Activated T-helper 17 cell treated with anti-CD3 and anti-CD28 coated beads, Interleukin-2, amount 50 U/mL, for 72 hours (primary cell): ENCODE results near the gene MANSC4. TPM values are rescaled to one million over a fixed set of nuclear protein-coding genes. Genes with fewer than 3 reads are reported as not detected.
A peak's percentile ranks its signal among the peaks of the same experiment; 100 is the strongest.

Experiments
- ATAC-seq: fragments of 150-1000 bp; cut with Tn5 transposase; replicated peaks from 2 replicates; pipeline ENCODE4 v1.10.0; 2021; ENCODE audit warnings: mild to moderate bottlenecking, moderate library complexity
- H3K27ac Mint-ChIP-seq: one replicate; pipeline ENCODE4 v1.8.0; 2022; ENCODE audit warnings: mixed read lengths
- H3K27me3 Mint-ChIP-seq: one replicate; pipeline ENCODE4 v1.8.0; 2022; ENCODE audit warnings: mixed read lengths
- H3K36me3 Mint-ChIP-seq: one replicate; pipeline ENCODE4 v1.8.0; 2022; ENCODE audit warnings: low read depth, mild to moderate bottlenecking, mixed read lengths
- H3K4me1 Mint-ChIP-seq: one replicate; pipeline ENCODE4 v1.8.0; 2022; ENCODE audit warnings: mixed read lengths
- H3K4me3 Mint-ChIP-seq: one replicate; pipeline ENCODE4 v1.8.0; 2022; ENCODE audit warnings: mild to moderate bottlenecking, mixed read lengths
- H3K9me3 Mint-ChIP-seq: one replicate; pipeline ENCODE4 v1.8.0; 2022; ENCODE audit warnings: mixed read lengths
- total RNA-seq, 2 donors: library from RNA; stranded (reverse); gene quantifications; one replicate each; pipeline ENCODE4 v1.2.3, GENCODE V29; 2022

MANSC4 gene
- total RNA-seq, 2 donors from 2014 or later: not detected

- H3K27me3 Mint-ChIP-seq: peaks cover 6% of the 10 kb centered on the region
- H3K9me3 Mint-ChIP-seq: no peaks in the 10 kb centered on the region
- no peak for ATAC-seq
- H3K27ac Mint-ChIP-seq: no peak overlapping the region
- H3K36me3 Mint-ChIP-seq: no peaks in the 10 kb centered on the region
- peaks cover 13% of the 10 kb centered on the region for H3K4me1 Mint-ChIP-seq
- H3K4me3 Mint-ChIP-seq: no peak overlapping the region
Measured at GRCh38 chr12:27810756-27811155, 30.7 kb upstream of the MANSC4 start.

DNA sequence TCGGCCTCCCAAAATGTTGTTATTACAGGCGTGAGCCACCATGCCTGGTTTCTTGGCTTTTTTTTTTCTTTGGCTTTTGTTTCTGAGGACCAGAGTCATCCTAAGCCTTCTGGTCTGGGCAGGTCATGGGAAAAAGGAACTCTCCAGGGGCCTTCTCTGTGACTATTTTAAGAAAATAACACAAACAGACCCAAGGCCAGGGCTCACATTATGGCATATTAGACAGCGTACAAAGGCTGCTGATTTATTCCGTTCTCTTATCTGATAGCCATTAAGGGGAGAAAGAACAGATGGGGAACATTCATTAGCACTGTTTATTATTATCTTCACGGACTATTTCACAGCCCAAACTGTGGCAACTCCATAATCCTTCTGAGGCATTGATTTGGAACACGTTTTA lies 28.8 kb upstream of the MANSC4 start:
- Mint-ChIP-seq H3K36me3 (no peaks in the 10 kb centered on the region), H3K4me3 (no peak overlapping the region), H3K27me3 (peaks cover 6% of the 10 kb centered on the region)

GRCh38 chr12:27807063-27807703 lies 27.1 kb upstream of the MANSC4 start:
- ATAC-seq: peak; percentile 54
- H3K4me3 Mint-ChIP-seq: peak overlapping the region; percentile 59
- peaks cover 6% of the 10 kb centered on the region for H3K27me3 Mint-ChIP-seq
- H3K36me3 Mint-ChIP-seq: no peaks in the 10 kb centered on the region
- peaks cover 23% of the 10 kb centered on the region for H3K4me1 Mint-ChIP-seq
- H3K9me3 Mint-ChIP-seq: no peaks in the 10 kb centered on the region
- peak overlapping the region; percentile 77 for H3K27ac Mint-ChIP-seq

More for the DNA sequence above, 28.8 kb upstream of the MANSC4 start:
- no peaks in the 10 kb centered on the region for H3K9me3 Mint-ChIP-seq
- ATAC-seq: no peak
- H3K27ac Mint-ChIP-seq: no peak overlapping the region
- H3K4me1 Mint-ChIP-seq: peaks cover 14% of the 10 kb centered on the region

DNA sequence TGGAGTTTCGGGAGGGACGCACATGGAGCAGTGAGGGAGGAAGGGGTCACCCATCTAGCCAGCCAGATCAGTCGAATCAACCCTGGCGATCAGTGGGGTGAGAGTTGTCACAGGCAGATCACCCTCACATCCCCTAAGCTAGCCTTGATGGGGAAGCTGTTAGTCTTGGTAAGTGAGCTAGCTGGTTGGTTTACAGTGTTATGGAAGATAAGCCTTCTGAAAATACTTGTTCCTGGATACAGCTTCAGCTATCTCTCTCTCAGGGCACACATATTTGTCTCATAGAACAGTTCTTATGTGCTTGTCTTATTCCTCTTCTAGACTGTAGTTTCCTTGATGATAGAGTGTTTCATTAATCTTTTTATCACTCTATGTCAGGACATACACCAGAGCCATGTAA lies 26.2 kb upstream of the MANSC4 start:
- H3K36me3 Mint-ChIP-seq: peaks cover under 1% of the 10 kb centered on the region

GRCh38 chr12:27805238-27805637 lies 25.2 kb upstream of the MANSC4 start:
- peaks cover 7% of the 10 kb centered on the region for H3K36me3 Mint-ChIP-seq
- H3K4me3 Mint-ChIP-seq: no peak overlapping the region
- no peak overlapping the region for H3K27ac Mint-ChIP-seq
- no peaks in the 10 kb centered on the region for H3K9me3 Mint-ChIP-seq
- no peak for ATAC-seq
- H3K4me1 Mint-ChIP-seq: peaks cover 36% of the 10 kb centered on the region
- peaks cover 6% of the 10 kb centered on the region for H3K27me3 Mint-ChIP-seq

More for the DNA sequence above, 26.2 kb upstream of the MANSC4 start:
- Mint-ChIP-seq H3K27ac (peak overlapping the region; percentile 77), H3K27me3 (peaks cover 6% of the 10 kb centered on the region), H3K9me3 (no peaks in the 10 kb centered on the region), H3K4me3 (peak overlapping the region; percentile 59), H3K4me1 (peaks cover 25% of the 10 kb centered on the region)
- ATAC-seq: no peak

- peak overlapping the region; percentile 63 for H3K27ac Mint-ChIP-seq
- peaks cover 37% of the 10 kb centered on the region for H3K4me1 Mint-ChIP-seq
- H3K36me3 Mint-ChIP-seq: peaks cover 24% of the 10 kb centered on the region
- H3K4me3 Mint-ChIP-seq: peak overlapping the region; percentile 20
- H3K27me3 Mint-ChIP-seq: peaks cover 6% of the 10 kb centered on the region
- no peak for ATAC-seq
- no peaks in the 10 kb centered on the region for H3K9me3 Mint-ChIP-seq
Measured at GRCh38 chr12:27802936-27803335, 22.9 kb upstream of the MANSC4 start.

DNA sequence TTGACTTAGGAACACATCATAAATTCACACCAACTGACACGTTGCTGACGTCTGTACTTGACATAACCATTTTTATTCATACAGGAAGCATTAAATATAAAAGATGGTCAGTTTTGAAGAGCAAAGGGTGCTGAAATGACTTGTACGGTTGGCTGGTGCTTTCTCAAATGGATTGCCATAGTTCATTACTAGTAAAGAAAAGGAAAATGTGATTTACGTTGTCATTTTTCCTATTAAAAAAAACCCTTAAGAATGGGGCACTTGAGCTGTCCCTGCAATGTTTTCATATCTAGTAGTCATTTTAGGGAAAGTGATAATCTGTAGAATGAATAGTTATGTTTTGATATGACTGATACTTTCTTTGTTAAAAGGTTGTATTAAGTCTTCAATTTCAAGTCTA lies 22.5 kb upstream of the MANSC4 start:
- peak; percentile 72 for ATAC-seq
- Mint-ChIP-seq H3K4me3 (peak overlapping the region; percentile 20), H3K9me3 (no peaks in the 10 kb centered on the region), H3K36me3 (peaks cover 29% of the 10 kb centered on the region), H3K4me1 (peaks cover 37% of the 10 kb centered on the region), H3K27me3 (peaks cover 6% of the 10 kb centered on the region), H3K27ac (peak overlapping the region; percentile 63)

DNA sequence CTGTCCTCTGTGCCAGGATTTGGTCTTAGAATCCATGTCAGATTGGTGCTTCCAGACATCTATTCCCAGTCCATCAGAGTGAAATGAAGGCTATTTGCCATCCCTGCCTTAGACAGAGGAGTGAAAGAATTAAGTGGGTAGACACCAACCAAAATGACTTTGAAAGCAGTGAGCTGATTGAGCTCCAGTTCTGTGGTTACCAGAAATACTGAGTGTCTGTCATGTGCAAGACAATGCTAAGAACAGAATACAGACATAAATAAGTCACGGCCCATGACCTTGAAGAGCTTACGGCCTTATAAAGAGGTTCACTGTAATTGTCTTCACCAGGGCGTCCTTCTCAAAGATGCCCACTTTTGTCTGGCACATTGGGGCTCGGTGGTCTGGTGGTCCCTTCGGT lies 21.6 kb upstream of the MANSC4 start:
- no peaks in the 10 kb centered on the region for H3K9me3 Mint-ChIP-seq

DNA sequence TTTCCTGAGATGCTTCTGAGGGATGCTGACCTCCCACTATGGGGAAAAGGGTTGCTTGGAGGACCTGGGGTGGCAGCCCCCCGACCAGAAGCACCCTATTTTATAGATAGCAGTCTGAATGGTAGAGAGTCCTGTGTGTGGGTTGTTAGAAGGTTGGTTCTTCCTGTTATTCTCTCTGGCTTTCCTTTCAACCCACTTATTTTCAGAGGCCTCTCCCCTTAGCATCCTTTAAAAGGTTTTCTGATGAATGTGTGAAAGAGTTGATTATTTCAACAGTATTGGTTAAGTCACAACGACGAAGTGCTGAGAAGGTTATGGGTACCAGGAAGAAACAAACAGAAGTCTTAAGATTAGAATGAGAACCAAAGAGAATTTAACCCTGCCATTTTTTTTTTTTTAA lies 20.8 kb upstream of the MANSC4 start:
- Mint-ChIP-seq H3K4me1 (peaks cover 25% of the 10 kb centered on the region), H3K9me3 (no peaks in the 10 kb centered on the region), H3K4me3 (peak overlapping the region; percentile 31), H3K36me3 (peaks cover 45% of the 10 kb centered on the region), H3K27me3 (peaks cover under 1% of the 10 kb centered on the region), H3K27ac (peak overlapping the region; percentile 63)
- peak; percentile 38 for ATAC-seq

More for the DNA sequence above, 21.6 kb upstream of the MANSC4 start:
- H3K27ac Mint-ChIP-seq: peak overlapping the region; percentile 63
- H3K36me3 Mint-ChIP-seq: peaks cover 37% of the 10 kb centered on the region
- peaks cover 6% of the 10 kb centered on the region for H3K27me3 Mint-ChIP-seq
- peak; percentile 20 for ATAC-seq
- peaks cover 31% of the 10 kb centered on the region for H3K4me1 Mint-ChIP-seq
- H3K4me3 Mint-ChIP-seq: peak overlapping the region; percentile 31

DNA sequence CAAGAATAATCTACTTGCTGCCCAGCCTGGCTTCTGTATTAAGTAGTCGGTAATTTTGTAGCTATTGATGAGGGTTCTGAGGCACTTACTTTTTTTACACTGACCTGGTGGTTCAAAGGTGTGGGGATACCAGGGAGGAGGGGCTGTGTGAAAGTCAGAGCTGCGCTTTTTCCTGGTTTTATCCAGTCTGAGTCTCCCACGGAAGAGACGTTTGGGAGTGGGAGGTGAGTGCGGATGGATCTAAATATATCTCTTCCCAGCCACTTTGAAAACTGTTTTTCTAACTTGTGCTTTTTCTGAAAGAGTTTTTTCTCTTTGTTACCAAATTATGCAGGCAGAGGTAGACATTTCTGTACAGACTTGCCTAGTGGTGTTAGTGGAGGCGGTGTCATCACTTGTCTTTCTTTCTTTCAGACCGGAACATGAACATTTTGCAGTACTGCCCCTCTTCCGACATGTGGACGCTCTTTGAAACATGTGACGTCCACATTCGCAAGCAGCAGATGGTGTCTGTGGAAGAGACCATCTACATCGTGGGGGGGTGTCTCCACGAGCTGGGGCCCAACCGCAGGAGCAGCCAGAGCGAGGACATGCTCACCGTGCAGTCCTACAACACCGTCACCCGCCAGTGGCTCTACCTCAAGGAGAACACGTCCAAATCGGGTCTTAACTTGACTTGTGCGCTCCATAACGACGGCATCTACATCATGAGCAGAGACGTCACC lies 17.4 kb upstream of the MANSC4 start:
- Mint-ChIP-seq H3K4me1 (peaks cover 23% of the 10 kb centered on the region), H3K36me3 (peaks cover 77% of the 10 kb centered on the region), H3K4me3 (no peak overlapping the region), H3K27ac (no peak overlapping the region), H3K27me3 (no peaks in the 10 kb centered on the region), H3K9me3 (no peaks in the 10 kb centered on the region)
- no peak for ATAC-seq

DNA sequence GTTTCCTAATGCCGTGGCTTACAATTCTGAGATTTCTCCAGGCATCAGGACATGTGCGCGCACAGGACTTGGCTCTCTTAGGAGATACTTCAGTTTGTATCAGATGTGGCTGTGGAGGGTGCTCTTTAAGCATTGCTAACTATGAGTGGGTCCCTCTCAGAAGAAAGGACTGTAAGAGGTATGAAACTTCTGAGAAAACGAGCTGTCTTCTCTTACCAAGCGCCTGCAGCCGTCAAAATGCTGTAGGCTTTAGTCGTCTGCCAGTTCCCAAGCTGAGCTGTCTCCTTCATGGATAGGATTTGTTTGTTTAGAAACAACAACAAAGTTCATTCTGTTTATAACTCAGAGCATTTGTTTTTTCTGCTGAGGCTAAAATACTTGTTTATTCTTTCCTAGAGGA lies 16.1 kb upstream of the MANSC4 start:
- H3K36me3 Mint-ChIP-seq: peaks cover 89% of the 10 kb centered on the region
- peaks cover 16% of the 10 kb centered on the region for H3K4me1 Mint-ChIP-seq
- H3K27me3 Mint-ChIP-seq: no peaks in the 10 kb centered on the region
- no peak overlapping the region for H3K4me3 Mint-ChIP-seq
- peak; percentile 34 for ATAC-seq
- H3K27ac Mint-ChIP-seq: no peak overlapping the region
- no peaks in the 10 kb centered on the region for H3K9me3 Mint-ChIP-seq

DNA sequence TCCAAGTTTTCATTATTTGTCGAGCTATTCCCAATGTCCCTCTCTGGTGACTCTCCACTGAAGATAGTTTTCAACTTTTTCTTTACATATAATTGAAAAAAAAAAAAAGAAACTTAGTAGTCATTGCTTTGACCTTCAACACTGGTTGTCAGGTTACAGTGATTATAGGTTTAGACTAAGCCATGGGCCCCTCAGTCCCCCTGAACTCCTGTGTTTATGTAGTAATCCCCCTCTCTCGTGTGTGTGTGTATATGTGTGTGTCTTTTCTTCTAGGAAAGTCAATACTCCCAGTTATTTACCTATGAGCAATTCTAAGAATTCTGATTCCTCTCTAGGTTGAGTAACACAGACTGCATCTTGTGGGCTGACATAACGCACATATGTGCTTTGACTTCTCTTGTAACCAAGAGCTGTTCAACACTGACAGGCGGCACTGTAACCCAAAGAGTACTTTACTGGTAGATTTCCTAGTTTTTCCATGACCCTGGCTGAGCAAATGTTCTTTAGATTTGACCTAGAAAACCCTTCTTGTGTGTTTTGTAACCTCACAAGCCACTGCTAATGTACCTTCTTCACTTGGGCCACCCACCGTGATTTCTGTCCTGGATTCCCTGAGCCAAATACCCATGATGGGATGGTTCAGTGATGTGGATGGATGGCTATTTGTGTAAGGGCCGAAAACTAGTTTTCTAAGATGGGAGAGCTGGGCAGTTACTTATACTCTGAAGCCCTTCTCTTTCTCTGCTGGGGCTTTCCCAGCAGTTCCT lies 15.0 kb upstream of the MANSC4 start:
- peak; percentile 92 for ATAC-seq
- no peaks in the 10 kb centered on the region for H3K27me3 Mint-ChIP-seq
- H3K36me3 Mint-ChIP-seq: peaks cover 85% of the 10 kb centered on the region
- H3K4me1 Mint-ChIP-seq: peaks cover 6% of the 10 kb centered on the region
- H3K4me3 Mint-ChIP-seq: peak overlapping the region; percentile 1
- peak overlapping the region; percentile 24 for H3K27ac Mint-ChIP-seq
- no peaks in the 10 kb centered on the region for H3K9me3 Mint-ChIP-seq

DNA sequence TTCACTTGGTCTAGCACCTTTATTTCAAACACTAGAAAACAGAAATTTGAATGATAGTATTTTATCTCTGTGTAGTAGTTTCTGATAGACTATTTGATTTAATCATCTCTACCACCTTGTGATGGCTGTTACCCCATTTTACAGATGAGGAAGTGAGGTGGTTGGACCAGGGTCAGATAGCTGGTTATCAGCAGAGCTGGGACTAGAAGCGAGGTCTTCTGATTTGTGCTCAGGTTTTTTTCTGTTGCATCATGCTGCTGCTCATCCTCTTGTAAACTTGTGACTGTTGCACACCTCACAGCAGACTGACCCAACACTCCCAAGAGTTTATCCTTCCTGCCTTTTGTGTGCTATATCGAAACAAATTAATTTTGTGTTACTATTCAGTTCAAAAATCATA lies 10.1 kb upstream of the MANSC4 start:
- ATAC-seq: no peak
- Mint-ChIP-seq H3K9me3 (no peaks in the 10 kb centered on the region), H3K4me1 (peaks cover 17% of the 10 kb centered on the region)

DNA sequence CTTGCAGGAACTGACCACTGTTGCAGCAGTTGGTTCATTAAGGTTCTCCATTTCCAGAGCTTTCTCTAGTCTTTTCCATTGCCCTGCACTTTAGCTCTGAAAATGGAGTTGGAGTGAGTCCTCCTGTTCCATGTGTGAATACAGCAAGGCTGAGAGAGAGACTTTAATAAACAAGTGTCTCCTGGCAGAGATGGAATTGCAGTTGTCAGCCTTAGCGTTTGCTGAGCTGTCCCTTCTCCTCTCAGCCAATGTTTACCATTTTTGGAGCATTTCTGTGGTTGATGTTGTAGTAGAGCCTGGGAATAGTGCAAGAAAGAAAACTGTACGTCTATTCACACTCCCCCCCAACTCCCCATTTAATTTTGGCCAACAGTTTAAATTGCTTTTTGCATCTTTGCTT lies 7.5 kb upstream of the MANSC4 start:
- H3K9me3 Mint-ChIP-seq: no peaks in the 10 kb centered on the region
- ATAC-seq: no peak
- peaks cover 22% of the 10 kb centered on the region for H3K4me1 Mint-ChIP-seq
- H3K36me3 Mint-ChIP-seq: peaks cover 37% of the 10 kb centered on the region
- H3K4me3 Mint-ChIP-seq: no peak overlapping the region
- no peak overlapping the region for H3K27ac Mint-ChIP-seq
- no peaks in the 10 kb centered on the region for H3K27me3 Mint-ChIP-seq

More for the DNA sequence above, 10.1 kb upstream of the MANSC4 start:
- peaks cover 55% of the 10 kb centered on the region for H3K36me3 Mint-ChIP-seq
- H3K27ac Mint-ChIP-seq: no peak overlapping the region
- no peaks in the 10 kb centered on the region for H3K27me3 Mint-ChIP-seq
- H3K4me3 Mint-ChIP-seq: no peak overlapping the region
